Measurements from ENCODE around the gene TMEM243. TPM values are rescaled to one million over a fixed set of nuclear protein-coding genes. Genes with fewer than 3 reads are reported as not detected.

Gene TMEM243
- total and polyA plus RNA-seq, 4 donors, result 58.1 to 120 (median 85.1) TPM

DNA sequence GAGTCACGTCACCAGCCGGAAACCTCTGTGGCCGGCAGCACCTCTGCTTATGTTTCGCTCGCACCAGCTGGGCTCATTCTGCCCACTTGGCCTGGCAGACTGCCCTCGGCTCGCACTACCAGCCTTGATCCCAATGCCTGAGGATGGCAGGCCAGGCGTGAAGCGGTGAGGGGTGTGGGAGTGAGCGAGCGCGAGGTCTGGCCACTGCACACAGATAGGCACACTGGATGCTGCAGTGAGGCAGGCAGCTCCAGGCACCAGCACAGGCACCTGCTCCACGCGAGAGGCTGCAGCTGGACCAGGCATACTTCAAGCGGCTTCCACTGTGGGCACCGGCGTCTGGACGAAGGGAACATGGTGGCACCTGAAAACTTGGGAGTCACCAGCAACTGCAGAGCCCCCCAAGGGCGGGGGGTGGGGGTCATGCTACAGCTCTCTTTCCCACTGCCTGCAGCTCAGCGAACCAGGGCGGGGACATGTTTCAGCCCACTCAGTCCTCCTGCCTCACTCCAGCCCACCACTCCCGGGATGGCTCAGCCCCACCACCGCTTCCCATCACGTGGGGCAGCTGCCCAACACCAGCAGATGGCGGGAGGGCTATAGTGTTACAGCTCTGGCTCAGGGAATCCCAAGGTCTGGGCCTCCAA, 72.7 kb downstream of the TMEM243 start:
- Histone ChIP-seq H3K36me3 (ENCODE audit: control insufficient read depth in 4 of 4, insufficient read depth in 4 of 4, low read length in 4 of 4) (no peaks in the 10 kb centered on the region), H3K9me3 (ENCODE audit: control insufficient read depth in 4 of 4, insufficient read depth in 3 of 4, low read length in 3 of 4) (no peaks in the 10 kb centered on the region), H3K9ac (ENCODE audit: insufficient read depth in 1 of 2, low read length in 2 of 2) (no peak overlapping the region), H3K4me3 (no peak overlapping the region), H3K4me1 (ENCODE audit: control insufficient read depth in 5 of 5, insufficient read depth in 5 of 5, low read length in 5 of 5) (peaks cover 0 to 7% (median 0%) of the 10 kb centered on the region in 5 donors), H3K27ac (ENCODE audit: low read depth in 1 of 2, low read length in 1 of 2) (no peak overlapping the region), H3K27me3 (ENCODE audit: control insufficient read depth in 3 of 3, insufficient read depth in 3 of 3, low read length in 2 of 3) (no peaks in the 10 kb centered on the region)
- TF ChIP-seq, protein P1, sequence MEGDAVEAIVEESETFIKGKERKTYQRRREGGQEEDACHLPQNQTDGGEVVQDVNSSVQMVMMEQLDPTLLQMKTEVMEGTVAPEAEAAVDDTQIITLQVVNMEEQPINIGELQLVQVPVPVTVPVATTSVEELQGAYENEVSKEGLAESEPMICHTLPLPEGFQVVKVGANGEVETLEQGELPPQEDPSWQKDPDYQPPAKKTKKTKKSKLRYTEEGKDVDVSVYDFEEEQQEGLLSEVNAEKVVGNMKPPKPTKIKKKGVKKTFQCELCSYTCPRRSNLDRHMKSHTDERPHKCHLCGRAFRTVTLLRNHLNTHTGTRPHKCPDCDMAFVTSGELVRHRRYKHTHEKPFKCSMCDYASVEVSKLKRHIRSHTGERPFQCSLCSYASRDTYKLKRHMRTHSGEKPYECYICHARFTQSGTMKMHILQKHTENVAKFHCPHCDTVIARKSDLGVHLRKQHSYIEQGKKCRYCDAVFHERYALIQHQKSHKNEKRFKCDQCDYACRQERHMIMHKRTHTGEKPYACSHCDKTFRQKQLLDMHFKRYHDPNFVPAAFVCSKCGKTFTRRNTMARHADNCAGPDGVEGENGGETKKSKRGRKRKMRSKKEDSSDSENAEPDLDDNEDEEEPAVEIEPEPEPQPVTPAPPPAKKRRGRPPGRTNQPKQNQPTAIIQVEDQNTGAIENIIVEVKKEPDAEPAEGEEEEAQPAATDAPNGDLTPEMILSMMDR (IDR thresholded peaks at IDR 0.05; ENCODE audit: control extremely low read depth, extremely low read depth), result no peak
- DNase-seq (no peak), ATAC-seq (ENCODE audit: insufficient read depth, low FRiP score) (no peak)
- WGBS, 2 donors, result 90 to 96% methylated on average over 25 of the region's 25 CpGs

Small RNAs within 50 kb of the gene (small RNA-seq; reads per million reads assigned to genes)
- gene RF00019 (ENCODE audit: low replicate concordance) (not detected), gene RF02271 (ENCODE audit: low replicate concordance) (not detected)

Other genes with a start within 250 kb of the TMEM243 start
- gene ELAPOR2, start 160.1 kb downstream of the TMEM243 start, total RNA-seq, result 10 to 100 TPM; 60.0 to 64.1 TPM
- gene ELAPOR2, start 160.1 kb downstream of the TMEM243 start, polyA plus RNA-seq, result 10 to 100 TPM; 16.1 to 16.3 TPM
- 100 to 1,000 TPM in 1 of 2 donors, 10 to 100 TPM in 1; 60.8 to 254 TPM for gene DMTF1, start 67.3 kb downstream of the TMEM243 start, total RNA-seq
- gene DMTF1, start 67.3 kb downstream of the TMEM243 start, polyA plus RNA-seq, result 10 to 100 TPM; 24.3 to 44.5 TPM
- 10 to 100 TPM; 12.4 to 18.7 TPM for gene CROT, start 125.9 kb upstream of the TMEM243 start, total RNA-seq
- 1 to 10 TPM; 5.3 to 6.4 TPM for gene CROT, start 125.9 kb upstream of the TMEM243 start, polyA plus RNA-seq